C4-2B (cell line): Measurements from ENCODE around the gene SLN.

Source experiments
- ZFX ChIP-seq: fragments of 450-650 bp; IDR thresholded peaks from 2 replicates; pipeline ENCODE4 v1.6.1; 2017
- TF ChIP-seq, protein P1 (sequence below): fragments of 450-650 bp; conservative IDR thresholded peaks from 2 replicates; pipeline ENCODE4 v1.5.1; 2017; ENCODE audit warnings: mild to moderate bottlenecking

DNA sequence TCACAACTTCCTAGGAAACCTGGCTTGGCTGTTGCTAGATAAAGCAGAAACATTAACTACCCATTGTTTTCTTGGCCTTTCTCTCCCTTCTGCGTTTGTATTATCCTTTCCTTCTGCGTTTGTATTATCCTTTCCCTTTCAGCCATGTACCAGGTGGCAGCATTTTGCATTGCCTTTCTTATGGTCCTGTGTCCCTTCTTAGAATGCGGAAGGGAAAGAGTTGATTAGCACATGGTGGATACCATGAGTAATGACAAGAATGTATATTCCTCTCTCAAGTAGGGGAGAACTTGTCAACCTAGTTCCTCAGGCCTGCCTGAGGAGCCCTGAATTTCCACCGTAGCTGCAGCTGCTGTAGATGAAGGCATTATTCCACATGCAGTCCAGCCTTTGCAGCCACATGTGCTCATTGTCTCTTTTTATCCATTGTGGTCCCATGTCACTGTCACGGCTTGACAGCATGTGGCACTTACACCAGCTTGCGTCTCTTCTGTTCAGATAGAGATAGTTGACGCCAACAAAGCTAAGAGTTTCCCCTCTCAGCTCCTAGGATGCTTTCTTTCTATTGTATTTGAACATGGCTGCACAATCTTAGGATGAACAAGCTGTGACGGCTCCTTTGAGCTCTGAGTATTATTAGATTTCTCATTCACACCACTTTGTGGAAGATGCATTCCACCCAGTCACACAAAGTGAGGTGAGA, 44.8 kb downstream of the SLN start:
- TF ChIP-seq, protein P1, sequence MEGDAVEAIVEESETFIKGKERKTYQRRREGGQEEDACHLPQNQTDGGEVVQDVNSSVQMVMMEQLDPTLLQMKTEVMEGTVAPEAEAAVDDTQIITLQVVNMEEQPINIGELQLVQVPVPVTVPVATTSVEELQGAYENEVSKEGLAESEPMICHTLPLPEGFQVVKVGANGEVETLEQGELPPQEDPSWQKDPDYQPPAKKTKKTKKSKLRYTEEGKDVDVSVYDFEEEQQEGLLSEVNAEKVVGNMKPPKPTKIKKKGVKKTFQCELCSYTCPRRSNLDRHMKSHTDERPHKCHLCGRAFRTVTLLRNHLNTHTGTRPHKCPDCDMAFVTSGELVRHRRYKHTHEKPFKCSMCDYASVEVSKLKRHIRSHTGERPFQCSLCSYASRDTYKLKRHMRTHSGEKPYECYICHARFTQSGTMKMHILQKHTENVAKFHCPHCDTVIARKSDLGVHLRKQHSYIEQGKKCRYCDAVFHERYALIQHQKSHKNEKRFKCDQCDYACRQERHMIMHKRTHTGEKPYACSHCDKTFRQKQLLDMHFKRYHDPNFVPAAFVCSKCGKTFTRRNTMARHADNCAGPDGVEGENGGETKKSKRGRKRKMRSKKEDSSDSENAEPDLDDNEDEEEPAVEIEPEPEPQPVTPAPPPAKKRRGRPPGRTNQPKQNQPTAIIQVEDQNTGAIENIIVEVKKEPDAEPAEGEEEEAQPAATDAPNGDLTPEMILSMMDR: no peak
- no peak for TF ChIP-seq ZFX
